GM21529 (cell line): ENCODE results near the gene CYP1A2.
"Not testable (repeated sequence)": the region's sequence is repeated elsewhere in the genome, so short reads cannot be mapped to it uniquely, and the experiment has no call there.

Source experiments
- ATAC-seq: cut with Tn5 transposase; IDR thresholded peaks from one replicate; pipeline ENCODE4 v1.9.1; 2021; ENCODE audit not compliant: unreplicated experiment

The CYP1A2 gene

DNA sequence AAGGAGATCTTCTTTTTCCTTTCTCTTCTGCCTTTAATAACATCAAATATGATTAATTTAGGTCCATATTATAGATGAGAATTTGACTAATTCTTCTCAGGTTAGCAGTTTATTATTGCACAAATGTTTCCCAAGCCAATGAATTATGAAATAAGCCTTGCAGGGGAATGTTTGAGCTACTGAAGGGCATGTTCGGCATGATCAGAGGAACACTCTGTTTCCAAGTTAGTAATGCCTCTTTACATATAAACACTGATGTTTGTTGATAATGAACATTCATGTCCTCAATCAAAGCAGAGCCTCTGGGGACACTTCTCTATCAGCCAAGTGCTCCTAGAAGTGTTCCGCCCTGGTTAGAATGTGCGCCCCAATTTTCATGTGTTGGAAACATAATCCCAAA lies 13.3 kb upstream of the CYP1A2 start:
- ATAC-seq: no peak

DNA sequence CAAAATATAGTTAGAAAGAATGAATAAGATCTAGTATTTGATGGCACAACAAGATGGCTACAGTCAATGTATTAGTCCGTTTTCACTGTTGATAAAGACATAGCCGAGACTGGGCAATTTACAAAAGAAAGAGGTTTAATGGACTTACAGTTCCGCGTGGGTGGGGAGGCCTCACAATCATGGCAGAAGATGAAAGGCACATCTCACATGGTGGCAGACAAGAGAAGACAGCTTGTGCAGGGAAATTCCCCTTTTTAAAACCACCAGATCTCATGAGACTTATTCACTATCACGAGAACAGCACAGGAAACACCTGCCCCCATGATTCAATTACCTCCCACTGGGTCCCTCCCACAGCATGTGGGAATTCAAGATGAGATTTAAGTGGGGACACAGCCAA lies 10.4 kb upstream of the CYP1A2 start:
- ATAC-seq: not testable (repeated sequence)

DNA sequence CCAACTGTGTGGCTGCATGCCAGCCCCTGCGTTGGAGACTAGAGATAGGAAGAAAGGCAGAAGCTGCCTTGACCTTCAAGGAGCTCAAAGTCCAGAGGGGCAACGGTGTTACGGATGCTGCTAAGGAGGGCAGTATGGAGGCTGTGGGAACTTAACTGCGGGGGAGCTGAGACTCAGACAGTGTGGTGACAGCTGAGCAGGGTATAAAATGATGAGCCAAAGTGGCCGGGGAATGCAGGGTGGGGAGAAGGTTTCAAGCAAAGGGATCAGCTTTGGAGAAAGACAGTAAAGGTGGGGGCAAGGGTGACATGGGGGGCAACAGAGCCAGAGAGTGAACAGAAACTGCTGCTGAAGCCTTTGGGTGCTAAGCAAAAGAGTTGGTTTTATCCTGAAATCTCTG lies 6.2 kb upstream of the CYP1A2 start:
- ATAC-seq: no peak

DNA sequence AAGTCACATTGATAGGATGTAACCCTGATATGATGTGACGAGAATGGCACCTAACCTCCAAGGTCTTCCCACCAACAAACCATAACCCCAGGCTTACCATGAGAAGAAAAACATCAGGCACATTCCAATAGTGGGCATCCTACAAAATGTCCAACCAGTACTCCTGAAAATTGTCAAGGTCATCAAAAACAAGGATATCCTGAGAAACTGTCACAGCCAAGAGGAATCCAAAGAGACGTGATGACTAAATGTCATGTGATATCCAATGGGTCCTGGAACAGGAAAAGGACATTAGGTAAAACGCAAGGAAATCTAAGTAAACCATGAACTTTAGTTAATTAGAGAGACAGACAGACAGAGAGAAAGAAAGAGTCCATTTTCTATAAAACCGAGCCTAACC lies 2.3 kb upstream of the CYP1A2 start:
- ATAC-seq: no peak

DNA sequence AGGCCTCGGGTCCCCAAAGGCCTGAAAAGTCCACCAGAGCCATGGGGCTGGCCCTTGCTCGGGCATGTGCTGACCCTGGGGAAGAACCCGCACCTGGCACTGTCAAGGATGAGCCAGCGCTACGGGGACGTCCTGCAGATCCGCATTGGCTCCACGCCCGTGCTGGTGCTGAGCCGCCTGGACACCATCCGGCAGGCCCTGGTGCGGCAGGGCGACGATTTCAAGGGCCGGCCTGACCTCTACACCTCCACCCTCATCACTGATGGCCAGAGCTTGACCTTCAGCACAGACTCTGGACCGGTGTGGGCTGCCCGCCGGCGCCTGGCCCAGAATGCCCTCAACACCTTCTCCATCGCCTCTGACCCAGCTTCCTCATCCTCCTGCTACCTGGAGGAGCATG lies 1.2 kb downstream of the CYP1A2 start:
- ATAC-seq: no peak

DNA sequence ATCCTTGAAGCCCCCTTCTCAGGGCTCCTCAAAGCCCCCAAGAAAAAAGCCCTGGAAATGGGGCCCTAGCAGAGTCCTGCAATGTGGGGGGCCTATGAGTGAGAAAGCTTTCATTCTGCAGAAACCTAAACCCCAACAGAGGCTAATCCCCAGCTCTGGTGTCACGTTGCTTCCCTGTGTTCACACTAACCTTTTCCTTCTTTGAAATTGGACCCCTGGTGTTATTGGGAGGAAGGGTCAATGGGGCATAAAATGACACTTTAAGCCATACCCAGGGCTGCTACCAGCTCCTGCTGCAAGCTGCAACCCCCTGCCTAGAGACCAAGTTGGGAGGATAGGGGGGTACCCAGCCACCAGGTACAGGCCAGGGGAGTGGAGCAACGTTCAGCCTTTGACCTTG lies 2.1 kb downstream of the CYP1A2 start:
- ATAC-seq: no peak

DNA sequence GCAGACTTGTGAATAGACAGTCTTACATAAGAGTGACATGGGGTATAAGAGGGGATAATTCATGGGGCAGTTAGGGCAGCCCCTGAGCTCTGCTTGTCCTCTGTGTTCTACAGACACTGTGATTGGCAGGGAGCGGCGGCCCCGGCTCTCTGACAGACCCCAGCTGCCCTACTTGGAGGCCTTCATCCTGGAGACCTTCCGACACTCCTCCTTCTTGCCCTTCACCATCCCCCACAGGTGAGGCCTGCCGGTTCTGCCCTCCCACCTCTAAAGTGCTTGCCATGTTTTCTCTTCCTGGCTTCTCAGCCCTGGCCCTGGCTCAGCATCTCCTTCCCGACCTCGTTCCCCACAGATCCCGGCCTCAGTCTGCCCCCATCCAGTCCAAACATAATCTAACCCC lies 3.4 kb downstream of the CYP1A2 start:
- no peak for ATAC-seq

DNA sequence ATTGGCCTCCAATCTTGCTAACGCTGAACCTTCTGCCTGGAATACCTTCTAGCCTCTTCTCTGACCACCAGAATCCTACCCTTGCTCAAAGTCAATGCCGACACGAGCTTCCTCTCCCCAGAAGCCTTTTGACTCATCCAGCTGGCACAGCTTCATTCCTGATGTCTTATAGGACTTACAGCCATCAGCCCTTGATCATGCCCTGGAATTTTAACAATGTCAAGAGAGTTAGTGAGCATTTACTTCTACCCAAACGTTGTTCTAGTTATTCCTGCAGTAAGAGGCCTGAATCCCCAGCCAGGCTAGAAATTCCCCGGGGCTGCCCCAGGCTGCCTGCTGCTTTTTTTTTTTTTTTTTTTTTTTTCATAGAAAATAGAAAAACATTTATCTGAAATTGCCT lies 3.9 kb downstream of the CYP1A2 start:
- ATAC-seq: no peak

DNA sequence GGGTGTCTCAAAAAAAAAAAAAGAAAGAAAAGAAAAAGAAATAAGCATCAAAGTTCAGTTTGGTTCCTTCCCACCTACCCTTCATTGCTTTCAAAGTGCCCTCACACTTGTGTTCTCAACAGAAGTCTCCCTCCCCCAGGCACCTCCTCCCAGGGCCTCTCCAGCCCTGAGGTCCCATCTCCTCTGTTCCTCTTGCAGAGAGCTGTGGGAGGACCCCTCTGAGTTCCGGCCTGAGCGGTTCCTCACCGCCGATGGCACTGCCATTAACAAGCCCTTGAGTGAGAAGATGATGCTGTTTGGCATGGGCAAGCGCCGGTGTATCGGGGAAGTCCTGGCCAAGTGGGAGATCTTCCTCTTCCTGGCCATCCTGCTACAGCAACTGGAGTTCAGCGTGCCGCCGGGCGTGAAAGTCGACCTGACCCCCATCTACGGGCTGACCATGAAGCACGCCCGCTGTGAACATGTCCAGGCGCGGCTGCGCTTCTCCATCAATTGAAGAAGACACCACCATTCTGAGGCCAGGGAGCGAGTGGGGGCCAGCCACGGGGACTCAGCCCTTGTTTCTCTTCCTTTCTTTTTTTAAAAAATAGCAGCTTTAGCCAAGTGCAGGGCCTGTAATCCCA lies 6.1 kb downstream of the CYP1A2 start:
- ATAC-seq: no peak

DNA sequence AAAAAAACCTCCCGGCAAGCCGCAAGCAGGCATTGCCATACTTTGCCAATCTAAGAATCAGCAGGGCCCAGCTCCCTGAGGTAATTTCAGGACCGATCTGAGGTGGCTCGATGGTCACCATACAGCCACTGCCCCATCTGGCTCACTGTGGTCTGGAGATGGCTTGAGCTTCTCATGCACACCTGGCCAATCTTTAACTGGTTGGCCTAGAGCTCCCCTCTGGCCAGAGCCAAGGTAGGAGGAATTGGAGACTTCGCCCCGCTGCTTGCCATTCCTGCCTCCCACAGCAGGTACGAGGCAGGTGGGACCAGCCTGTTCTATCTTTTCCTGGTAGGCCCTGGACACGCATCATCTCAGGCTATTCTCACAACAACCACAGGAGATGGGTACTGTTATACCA lies 10.1 kb downstream of the CYP1A2 start:
- no peak for ATAC-seq

DNA sequence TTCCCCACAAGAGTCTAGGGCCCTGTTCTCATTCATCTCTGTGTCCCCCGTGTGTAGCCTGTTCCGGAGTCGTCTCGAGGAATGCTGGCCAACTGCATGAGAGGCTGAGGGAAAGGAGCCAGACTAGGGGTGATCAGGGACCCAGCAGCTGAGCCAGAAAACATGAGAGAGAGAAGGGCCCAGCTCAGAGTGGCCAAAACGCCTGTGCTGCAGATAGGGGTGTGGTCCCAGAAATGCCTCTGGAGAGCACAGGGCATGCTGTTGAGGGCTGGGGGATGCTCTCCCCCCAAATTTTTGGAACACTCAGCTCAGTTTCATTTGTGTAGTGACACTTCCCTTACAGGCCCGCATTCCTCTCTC lies 14.1 kb downstream of the CYP1A2 start:
- no peak for ATAC-seq

DNA sequence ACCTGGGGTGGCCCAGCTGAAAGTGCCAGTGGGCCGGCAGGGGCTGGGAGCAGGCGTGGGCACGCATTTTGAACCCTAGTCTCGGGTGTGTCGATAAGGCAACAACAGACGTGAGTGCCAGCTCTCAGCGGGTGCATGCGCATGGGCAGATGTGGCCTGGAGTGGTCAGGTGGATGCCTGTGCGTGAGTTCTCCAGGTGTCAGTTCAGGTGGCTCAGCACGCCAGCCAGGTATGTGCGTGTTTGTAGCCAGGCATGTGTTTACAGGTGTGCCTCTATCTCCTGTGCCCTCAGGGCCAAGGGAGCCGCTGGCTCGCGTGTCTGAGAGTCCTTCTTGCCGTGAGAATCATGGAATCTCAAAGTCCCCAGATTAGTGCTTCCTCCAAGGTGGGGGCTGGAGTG lies 14.8 kb downstream of the CYP1A2 start:
- ATAC-seq: no peak

DNA sequence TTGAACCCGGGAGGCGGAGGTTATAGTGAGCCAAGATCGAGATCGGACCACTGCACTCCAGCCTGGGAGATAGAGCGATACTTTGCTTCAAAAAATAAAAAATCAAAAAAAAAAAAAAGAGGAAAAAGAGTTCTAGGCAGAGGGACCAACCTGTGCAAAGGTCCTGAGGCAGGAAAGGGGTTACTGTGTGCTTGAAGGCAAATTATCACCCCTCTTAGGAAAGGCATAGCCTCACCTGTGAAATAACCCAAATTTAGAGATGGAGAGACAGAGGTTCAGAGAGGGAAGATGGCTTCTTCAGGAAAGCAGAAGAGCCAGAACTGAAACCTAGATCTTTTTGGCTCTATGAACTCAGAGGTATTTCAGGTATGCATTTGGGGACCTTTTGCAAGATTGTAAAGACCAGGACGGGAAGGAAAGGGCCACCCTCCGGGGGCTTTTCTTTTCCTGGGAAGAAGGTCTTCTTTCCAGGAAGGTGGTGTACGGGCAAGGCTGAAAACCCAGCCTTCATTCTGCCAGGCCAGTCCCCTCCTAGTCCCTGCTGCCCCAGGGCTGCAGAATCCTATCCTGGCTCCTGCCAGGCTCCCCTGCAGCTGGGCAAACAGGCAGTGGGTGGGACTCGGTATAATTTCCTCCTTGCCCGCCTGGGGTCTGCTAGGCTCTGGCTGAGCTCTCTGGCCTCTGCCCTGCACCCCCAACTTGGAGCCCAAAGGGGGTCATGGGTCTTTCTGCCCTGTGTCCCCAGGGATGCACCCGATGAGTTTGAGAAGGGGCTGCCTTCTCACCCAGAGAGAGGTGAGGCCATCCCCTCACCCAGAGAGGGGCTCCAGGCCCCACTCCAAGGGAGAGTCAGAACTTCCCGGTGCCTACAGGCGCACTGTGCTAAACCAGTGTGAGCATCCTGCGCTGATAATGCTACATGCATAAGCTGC lies 18.8 kb downstream of the CYP1A2 start:
- ATAC-seq: no peak

DNA sequence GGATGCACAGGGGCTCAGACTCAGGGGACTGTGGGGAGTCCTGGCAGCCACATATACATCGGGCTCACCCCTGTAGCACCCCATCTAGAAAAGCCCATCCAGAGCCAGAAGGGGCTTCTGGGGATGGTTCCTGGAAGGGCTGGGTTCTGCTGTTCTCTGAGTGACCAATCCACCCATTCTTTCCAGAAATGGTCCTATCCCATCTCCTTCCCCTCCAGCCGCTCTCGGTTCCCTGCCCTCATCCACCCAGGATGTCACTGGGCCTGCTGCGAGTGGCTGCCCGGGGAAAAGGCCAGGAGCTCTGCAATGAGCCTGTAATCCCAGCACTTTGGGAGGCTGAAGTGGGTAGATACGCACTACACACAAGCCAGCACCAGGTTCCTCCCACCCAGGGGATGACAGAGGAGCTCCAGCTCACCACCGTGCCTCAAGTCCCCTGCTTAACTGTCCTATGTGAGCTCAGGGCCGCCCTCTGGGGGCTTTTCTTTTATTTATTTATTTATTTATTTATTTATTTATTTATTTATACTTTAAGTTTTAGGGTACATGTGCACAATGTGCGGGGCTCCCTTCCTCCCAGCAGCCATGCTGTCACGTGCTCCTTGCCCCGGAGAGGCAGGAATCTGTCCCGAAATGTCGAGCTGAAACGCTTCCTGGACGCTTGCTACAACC lies 19.6 kb downstream of the CYP1A2 start:
- no peak for ATAC-seq

DNA sequence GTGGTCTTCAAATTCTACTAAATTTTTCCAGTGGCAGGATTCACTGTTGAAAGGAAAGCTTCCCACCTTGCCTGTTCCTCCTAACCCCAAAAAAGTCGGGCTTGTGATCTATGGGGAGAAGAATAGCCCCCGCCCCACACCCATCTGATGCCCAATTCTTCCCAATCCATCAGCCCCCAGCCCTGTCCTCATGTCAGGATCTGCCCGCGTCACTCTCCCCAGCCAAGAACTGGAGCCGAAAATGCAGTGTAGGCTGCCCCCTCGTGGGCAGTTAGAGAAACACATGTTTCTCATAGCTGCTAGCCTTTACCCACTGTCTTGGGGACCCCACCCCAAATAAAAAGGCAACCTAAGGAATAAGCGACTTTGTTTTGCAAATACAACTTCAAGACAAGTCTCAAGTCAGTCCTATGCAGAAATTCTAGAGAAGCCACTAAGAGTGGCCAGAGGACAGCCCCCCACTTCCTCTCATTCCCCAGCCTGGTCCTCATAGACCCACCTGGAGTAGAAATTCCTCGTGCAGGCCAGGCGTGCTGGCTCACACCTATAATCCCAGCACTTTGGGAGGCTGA lies 20.2 kb downstream of the CYP1A2 start:
- no peak for ATAC-seq

DNA sequence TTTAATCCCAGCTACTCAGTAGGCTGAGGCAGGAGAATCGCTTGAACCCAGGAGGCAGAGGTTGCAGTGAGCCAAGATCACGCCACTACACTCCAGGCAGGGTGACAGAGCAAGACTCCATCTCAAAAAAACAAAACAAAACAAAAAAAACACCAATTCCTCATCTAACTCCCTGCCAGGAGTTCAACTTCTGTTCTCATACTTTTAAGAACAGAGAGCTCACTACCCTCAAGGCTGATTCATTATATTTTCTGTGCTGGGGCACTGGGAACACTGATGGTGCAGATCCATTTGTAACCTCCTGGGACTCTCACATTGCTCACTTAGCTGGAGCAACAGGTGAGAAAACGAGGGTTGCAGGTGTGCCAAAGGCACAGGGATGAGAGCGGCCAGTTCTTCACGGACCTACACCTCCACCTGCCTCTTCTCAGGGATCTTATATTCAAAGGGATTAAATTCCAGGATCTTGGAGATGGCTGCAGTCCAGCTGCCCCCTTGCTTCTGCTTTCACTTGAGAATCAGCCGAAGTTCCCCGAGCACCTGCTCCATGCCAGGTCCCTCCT lies 20.9 kb downstream of the CYP1A2 start:
- no peak for ATAC-seq

DNA sequence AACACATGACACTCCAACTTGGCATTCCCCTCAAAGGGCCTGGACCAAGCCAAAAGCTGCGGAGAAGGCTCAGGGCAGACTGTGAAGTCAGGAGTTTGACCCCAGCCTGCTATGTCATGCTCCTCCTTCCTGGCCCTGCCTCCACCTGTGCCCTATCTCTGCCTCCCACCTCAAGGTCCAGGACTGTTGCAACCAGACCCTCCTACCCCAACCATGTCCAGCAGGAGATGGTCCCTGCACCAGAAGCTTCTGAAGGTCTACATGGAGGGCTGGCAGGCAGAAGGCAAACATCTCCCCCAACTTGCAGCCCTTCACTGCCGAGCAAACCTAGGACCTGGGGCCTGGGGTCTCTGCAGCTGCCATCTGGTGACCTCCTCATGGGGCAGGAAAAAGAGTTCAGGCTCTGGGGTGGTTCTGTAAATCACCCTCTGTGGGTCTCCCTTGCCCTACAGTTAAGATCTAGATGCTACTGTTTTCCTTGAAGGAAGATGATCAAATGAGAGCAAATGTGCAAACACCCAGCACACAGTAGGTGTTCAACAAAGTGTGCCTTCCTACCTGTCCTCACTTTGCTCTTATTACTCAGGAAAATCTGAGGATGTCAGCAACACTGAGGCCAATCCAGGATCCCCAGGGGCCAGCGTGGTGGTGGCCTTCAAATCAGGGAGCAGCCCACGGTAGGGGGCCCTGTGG lies 21.7 kb downstream of the CYP1A2 start:
- no peak for ATAC-seq

DNA sequence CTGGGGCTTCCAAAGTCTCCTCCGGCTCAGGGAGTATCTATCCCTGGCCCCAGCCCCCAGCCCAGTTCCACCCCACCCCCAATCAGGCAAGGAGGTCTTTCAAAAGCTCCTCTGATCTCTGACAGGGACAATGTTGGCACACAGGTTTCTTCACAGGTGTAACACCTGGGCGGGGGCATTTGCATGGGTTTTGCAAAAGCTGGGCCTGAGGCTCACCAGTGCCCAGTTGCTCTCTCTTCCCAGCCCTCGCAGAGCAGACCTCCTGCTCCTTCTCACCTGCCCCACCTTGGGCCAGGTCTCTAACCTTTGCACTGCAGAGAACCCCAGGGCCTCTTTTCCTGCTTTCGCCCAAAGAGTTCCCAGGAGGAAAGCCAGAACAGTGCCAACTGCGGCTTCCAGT lies 24.7 kb downstream of the CYP1A2 start:
- no peak for ATAC-seq

DNA sequence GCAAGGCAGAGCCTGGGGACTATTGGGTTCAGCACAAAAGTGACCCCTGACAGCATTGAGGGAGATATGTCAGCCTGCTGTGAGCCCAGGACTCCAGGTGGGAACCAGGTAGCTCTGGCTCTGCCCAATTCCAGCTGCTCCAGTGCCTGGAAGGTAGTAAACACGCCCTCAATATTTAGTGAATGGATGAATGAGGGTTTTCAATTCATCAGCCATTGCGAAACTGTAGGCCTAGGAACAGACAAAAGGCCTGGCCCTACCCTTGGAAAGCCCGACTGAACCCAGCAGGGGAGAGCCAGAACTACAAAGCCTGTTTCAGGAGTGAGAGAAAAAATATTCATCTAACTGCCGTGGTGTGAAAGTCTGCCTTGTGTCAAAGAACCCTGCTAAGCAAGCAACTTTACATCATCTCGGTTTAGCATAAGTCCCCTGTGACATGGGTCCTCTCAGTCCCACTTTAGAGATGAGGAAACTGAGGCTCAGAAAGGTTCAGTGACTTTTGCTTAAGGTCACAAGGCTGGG lies 25.1 kb downstream of the CYP1A2 start:
- no peak for ATAC-seq

DNA sequence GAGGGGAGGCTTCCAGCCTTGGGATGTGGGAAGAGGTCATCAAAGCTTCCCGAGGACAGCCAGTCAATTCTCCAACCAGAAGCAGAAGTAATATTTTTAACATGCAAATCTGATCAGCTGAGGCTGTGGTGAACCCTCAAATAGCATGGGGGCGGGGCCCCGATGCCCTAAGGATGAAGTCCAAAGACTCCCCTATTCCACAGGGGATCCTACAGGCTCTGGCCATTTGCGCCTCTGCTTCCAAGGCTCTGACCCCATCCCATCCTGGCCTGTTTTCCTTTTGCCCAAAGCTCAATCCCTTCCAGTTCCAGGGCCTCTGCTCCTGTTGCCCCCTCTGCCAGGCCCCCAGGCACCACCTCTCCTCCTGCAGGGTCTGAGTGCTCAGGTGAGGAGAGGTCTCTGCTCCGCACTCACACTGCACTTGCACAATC lies 26.5 kb downstream of the CYP1A2 start:
- ATAC-seq: no peak

DNA sequence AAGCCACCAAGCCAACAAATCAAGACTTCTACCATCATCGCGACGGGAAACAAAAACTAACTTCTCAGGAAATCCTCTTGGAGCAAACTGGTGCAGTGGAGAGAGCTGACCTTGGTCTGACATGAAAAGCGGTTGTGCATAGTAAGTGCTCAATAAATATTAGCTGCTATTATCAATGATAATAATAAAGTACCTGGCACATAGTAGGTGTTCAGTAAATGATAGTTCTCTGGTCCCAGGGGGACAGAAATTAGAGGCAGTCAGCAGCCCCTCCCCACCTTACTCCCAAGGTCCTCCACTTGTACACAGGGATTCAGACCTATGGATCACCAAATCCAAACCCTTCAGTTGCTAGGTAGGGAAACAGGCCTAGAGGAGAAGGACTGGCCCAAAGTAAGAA lies 27.2 kb downstream of the CYP1A2 start:
- no peak for ATAC-seq
